Glomerular visceral epithelial cell (primary cell): ENCODE measurements around the gene GPR153.

Experiments used
- DNase-seq: peaks from one replicate; pipeline ENCODE4 v3.0.0-alpha.2; 2016; ENCODE audit errors: extremely low spot score

GPR153 gene

GRCh38 chr1:6200188-6200809 lies 60.6 kb downstream of the GPR153 start:
- no peak for DNase-seq

- DNase-seq, result peak; percentile 99
These were observed 61.4 kb downstream of the GPR153 start, which contains the start of gene RPL22 for GRCh38 chr1:6199298-6200187. Gene RPL22, minus strand, starts transcription at chr1:6199595. Its CDS starts 22 bp downstream, at chr1:6199573.

GRCh38 chr1:6198646-6199297 lies 62.1 kb downstream of the GPR153 start:
- peak; percentile 13 for DNase-seq

- no peak for DNase-seq
These were observed 63.0 kb downstream of the GPR153 start for GRCh38 chr1:6197746-6198427.
